Endothelial cell (in vitro differentiated cells): Measurements from ENCODE around the gene CDK6. TPM values are rescaled to one million over a fixed set of nuclear protein-coding genes. Genes with fewer than 3 reads are reported as not detected.

Experiments used
- DNase-seq: peaks from one replicate; pipeline ENCODE4 v3.0.0; 2021; ENCODE audit warnings: low spot score
- H3K27ac Mint-ChIP-seq: one replicate; pipeline ENCODE4 v1.8.0; 2021; ENCODE audit warnings: mixed read lengths, inconsistent platforms; ENCODE audit not compliant: unreplicated experiment
- H3K27me3 Mint-ChIP-seq: one replicate; pipeline ENCODE4 v1.8.0; 2021; ENCODE audit warnings: mild to moderate bottlenecking, moderate library complexity, mixed read lengths, inconsistent platforms; ENCODE audit not compliant: unreplicated experiment
- H3K36me3 Mint-ChIP-seq: one replicate; pipeline ENCODE4 v1.8.0; 2021; ENCODE audit warnings: mild to moderate bottlenecking, low read depth, mixed read lengths, inconsistent platforms; ENCODE audit not compliant: unreplicated experiment
- H3K4me1 Mint-ChIP-seq: one replicate; pipeline ENCODE4 v1.8.0; 2021; ENCODE audit warnings: mild to moderate bottlenecking, mixed read lengths, inconsistent platforms; ENCODE audit not compliant: unreplicated experiment
- H3K4me3 Mint-ChIP-seq: one replicate; pipeline ENCODE4 v1.8.0; 2021; ENCODE audit warnings: mild to moderate bottlenecking, mixed read lengths, inconsistent platforms; ENCODE audit not compliant: unreplicated experiment
- H3K9me3 Mint-ChIP-seq: one replicate; pipeline ENCODE4 v1.8.0; 2021; ENCODE audit warnings: mixed read lengths, inconsistent platforms; ENCODE audit not compliant: unreplicated experiment
- total RNA-seq: library from RNA; stranded (reverse); fragmentation: NEBNext Ultra II Directional; extraction: Animal tissue kit (Norgen Biotek cat#: 25700); gene quantifications from one replicate; pipeline ENCODE4 v1.2.1, GENCODE V29; 2021; ENCODE audit not compliant: unreplicated experiment
- TF ChIP-seq, protein P1 (sequence below): fragments of 200-600 bp; sonication (generic); IDR thresholded peaks from one replicate; pipeline ENCODE4 v1.5.0; 2021; ENCODE audit warnings: antibody characterized with exemption; ENCODE audit not compliant: unreplicated experiment

The CDK6 gene
- total RNA-seq, 1 donor from 2014 or later, result 32.6 TPM

DNA sequence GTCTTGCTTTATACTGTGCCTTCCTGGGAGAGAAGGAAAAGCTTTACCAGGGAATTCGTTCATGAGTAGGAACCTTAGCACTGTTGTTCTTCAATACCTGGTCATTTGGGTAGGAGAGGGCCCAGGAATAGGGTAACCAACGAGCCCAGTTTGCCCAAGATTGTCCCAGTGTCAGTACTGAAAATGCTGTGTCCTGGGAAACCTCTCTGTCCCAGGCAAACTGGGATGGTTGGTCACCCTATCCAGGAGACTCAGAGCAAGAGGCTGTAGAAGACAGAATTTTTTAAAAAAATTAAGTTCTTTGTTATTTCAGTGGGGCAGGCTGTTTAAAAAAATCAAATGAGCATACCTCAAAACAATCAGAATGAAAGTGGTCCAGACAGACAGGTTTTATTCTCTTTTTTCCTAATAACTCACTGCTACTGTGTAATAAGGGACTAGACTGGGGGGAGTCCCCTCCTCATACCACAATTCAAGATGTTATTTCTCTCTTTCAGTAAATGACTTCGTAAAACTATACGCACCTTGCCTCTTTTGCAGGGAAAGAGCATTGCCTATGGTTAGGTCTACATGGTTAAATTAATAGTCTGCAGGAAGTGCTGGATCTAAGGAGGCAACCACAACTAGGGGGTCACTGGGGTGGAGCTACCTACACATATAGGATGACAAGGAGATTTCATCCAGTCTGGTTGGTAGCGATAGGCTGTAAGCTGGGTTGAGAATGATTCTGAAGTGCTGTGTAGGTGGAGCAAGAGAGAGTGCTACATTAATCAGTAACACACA lies 205.1 kb downstream of the CDK6 start:
- no peak overlapping the region for H3K4me3 Mint-ChIP-seq
- peaks cover 6% of the 10 kb centered on the region for H3K27me3 Mint-ChIP-seq
- H3K4me1 Mint-ChIP-seq, result peaks cover 16% of the 10 kb centered on the region
- DNase-seq, result no peak
- no peaks in the 10 kb centered on the region for H3K9me3 Mint-ChIP-seq
- H3K27ac Mint-ChIP-seq, result peak overlapping the region; percentile 21
- TF ChIP-seq, protein P1, sequence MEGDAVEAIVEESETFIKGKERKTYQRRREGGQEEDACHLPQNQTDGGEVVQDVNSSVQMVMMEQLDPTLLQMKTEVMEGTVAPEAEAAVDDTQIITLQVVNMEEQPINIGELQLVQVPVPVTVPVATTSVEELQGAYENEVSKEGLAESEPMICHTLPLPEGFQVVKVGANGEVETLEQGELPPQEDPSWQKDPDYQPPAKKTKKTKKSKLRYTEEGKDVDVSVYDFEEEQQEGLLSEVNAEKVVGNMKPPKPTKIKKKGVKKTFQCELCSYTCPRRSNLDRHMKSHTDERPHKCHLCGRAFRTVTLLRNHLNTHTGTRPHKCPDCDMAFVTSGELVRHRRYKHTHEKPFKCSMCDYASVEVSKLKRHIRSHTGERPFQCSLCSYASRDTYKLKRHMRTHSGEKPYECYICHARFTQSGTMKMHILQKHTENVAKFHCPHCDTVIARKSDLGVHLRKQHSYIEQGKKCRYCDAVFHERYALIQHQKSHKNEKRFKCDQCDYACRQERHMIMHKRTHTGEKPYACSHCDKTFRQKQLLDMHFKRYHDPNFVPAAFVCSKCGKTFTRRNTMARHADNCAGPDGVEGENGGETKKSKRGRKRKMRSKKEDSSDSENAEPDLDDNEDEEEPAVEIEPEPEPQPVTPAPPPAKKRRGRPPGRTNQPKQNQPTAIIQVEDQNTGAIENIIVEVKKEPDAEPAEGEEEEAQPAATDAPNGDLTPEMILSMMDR, result no peak
- H3K36me3 Mint-ChIP-seq, result peaks cover 7% of the 10 kb centered on the region

DNA sequence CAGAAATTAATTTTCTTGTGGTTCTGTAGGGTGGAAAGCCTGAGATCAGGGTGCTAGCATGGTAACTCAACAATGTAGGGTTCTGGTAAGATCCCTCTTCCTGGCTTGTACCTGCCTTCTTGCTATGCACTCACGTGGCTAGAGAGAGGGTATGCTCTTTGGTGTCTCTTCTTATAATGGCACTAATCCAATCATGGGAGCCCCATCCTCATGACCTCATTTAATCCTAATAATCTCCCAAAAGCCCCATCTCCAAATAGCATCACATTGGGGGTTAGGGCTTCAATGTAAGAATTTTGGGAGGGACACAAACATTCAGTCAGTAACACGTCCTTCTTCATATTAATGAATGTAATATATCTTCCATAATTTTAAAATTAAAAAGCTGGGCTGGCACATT lies 206.6 kb downstream of the CDK6 start:
- H3K9me3 Mint-ChIP-seq, result no peaks in the 10 kb centered on the region
- H3K27me3 Mint-ChIP-seq, result peaks cover 6% of the 10 kb centered on the region
- TF ChIP-seq, protein P1, result no peak
- no peak overlapping the region for H3K27ac Mint-ChIP-seq
- no peak overlapping the region for H3K4me3 Mint-ChIP-seq
- no peak for DNase-seq
- peaks cover 11% of the 10 kb centered on the region for H3K4me1 Mint-ChIP-seq
- H3K36me3 Mint-ChIP-seq, result peaks cover 7% of the 10 kb centered on the region

DNA sequence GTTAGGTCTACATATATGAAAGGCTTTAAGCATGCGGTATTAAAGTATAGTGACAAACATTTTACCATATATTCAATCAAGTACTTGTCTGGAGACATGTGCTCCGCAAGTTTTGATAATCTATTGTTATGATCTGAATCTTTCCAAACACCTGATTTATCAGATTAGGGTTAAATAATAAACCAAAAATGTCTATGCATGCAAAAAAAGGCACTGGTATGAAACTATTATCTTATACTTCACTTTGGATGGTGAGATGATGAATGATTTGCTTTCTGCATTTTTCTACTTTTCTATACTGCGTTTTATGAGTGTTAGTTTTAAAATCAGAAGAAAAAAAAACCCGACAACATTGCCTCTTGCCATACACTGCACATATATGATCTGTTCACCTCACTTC lies 208.4 kb downstream of the CDK6 start:
- Mint-ChIP-seq H3K27me3 (peaks cover 4% of the 10 kb centered on the region), H3K4me3 (no peak overlapping the region), H3K27ac (no peak overlapping the region), H3K36me3 (peaks cover 7% of the 10 kb centered on the region), H3K4me1 (peaks cover 2% of the 10 kb centered on the region), H3K9me3 (no peaks in the 10 kb centered on the region)
- TF ChIP-seq, protein P1, result no peak
- no peak for DNase-seq

DNA sequence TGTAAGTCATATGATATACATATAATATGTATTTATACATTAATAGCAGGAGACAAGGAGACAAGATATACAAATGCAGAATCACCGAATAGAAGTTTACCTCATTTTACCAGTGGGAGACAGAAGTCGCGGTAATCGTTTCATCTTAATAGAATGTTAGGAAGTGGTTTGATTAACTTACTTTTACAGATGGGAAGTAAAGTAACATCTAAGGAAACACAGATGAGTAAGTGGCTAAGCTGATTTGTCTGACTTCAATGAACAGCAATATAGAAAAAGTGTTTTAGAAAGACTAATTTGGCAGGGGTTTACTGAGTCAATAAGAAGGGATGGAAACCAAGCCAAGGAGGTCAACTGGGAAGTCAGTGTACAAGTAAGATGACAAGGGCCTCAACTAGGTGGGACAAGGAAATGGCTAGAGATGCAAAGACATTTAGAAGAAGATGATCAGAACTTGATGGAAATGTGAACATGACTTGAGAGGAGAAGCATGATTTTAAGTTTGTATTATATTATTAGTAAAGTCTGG lies 210.0 kb downstream of the CDK6 start:
- TF ChIP-seq, protein P1, result no peak
- no peak for DNase-seq
- Mint-ChIP-seq H3K4me1 (no peaks in the 10 kb centered on the region), H3K27me3 (no peaks in the 10 kb centered on the region), H3K4me3 (no peak overlapping the region), H3K9me3 (no peaks in the 10 kb centered on the region), H3K36me3 (peaks cover 7% of the 10 kb centered on the region), H3K27ac (no peak overlapping the region)

DNA sequence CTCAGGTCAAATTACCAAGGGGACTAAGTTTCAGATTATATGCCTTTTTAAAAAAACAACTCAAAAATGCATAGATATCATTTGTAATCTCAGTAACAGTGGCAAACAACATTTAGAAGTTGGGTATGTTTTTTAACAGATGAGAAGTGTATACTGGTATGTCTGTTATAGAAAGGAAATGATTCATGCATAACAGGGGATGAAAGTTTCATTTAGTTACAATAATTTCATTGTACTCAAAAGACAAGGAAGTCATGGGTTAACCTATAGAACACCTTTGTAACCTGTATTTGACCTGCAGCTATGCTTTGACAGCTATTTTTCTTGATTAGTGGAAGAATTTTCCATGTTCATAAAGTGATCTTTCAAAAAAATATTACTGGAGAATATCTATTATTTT lies 210.8 kb downstream of the CDK6 start:
- Mint-ChIP-seq H3K27ac (no peak overlapping the region), H3K4me1 (peaks cover 2% of the 10 kb centered on the region), H3K27me3 (no peaks in the 10 kb centered on the region), H3K36me3 (peaks cover 7% of the 10 kb centered on the region), H3K9me3 (no peaks in the 10 kb centered on the region), H3K4me3 (no peak overlapping the region)
- TF ChIP-seq, protein P1, result no peak
- no peak for DNase-seq
